Measurements from ENCODE around the gene FOXO3. TPM values are rescaled to one million over a fixed set of nuclear protein-coding genes. Genes with fewer than 3 reads are reported as not detected.

FOXO3 gene
- total and polyA plus RNA-seq, 2 of the 8 experiments (the other 6 are each of a cell fraction or from before 2014, with no cell fraction given) = 13.1 to 19.3 TPM

GRCh38 chr6:108673602-108674001 lies 112.9 kb downstream of the FOXO3 start:
- Histone ChIP-seq H2AK5ac (ENCODE audit: low read depth, low read length) (no peak overlapping the region), H3K36me3 (ENCODE audit: control insufficient read depth in 2 of 4, insufficient read depth in 4 of 4, low read length in 3 of 4) (no peaks in the 10 kb centered on the region), H3K56ac (replicated peaks; ENCODE audit: insufficient read length, low read depth, low read length) (no peak overlapping the region), H2BK120ac (replicated peaks; ENCODE audit: low read depth, low read length) (no peak overlapping the region), H3K18ac (ENCODE audit: extremely low read depth, low read length) (no peak overlapping the region), H3K27ac (ENCODE audit: low read depth, low read length) (no peak overlapping the region), H3K4me3 (ENCODE audit: extremely low read depth in 1 of 4, insufficient read depth in 2 of 4, low read depth in 3 of 4, low read length in 4 of 4) (no peak overlapping the region), H3K4ac (replicated peaks; ENCODE audit: insufficient read length, low read depth, low read length) (no peak overlapping the region), H3K79me2 (ENCODE audit: control insufficient read depth in 1 of 2, insufficient read depth in 2 of 2, low read length in 2 of 2) (peaks cover 0 to 53% of the 10 kb centered on the region in 2 experiments; a peak in 2 of 4 replicates), H3K23ac (ENCODE audit: insufficient read length) (no peak overlapping the region), H2BK20ac (ENCODE audit: low read length) (no peak overlapping the region), H3K14ac (ENCODE audit: insufficient read length) (no peak overlapping the region), H3K23me2 (ENCODE audit: low read depth, low read length) (no peaks in the 10 kb centered on the region), H2BK5ac (ENCODE audit: low read depth, low read length) (no peak overlapping the region), H2BK15ac (ENCODE audit: low read length) (no peak overlapping the region), H4K8ac (ENCODE audit: extremely low read depth, insufficient read depth, low read length) (no peak overlapping the region), H3K79me1 (ENCODE audit: low read depth, low read length) (peaks cover 3% of the 10 kb centered on the region; the same call in 1 of the 2 replicates), H4K5ac (ENCODE audit: insufficient read length, low read depth, low read length) (no peak overlapping the region), H4K91ac (replicated peaks; ENCODE audit: insufficient read length, low read length) (no peak overlapping the region), H4K20me1 (replicated peaks in 1 of 2; ENCODE audit: control insufficient read depth in 1 of 2, insufficient read depth in 2 of 2, low read length in 2 of 2) (no peaks in the 10 kb centered on the region), H2BK12ac (ENCODE audit: low read depth, low read length) (no peak overlapping the region), H3K27me3 (replicated peaks in 1 of 4; ENCODE audit: control insufficient read depth in 3 of 4, extremely low read depth in 1 of 4, insufficient read depth in 3 of 4, low read length in 3 of 4) (no peaks in the 10 kb centered on the region), H3K9ac (replicated peaks in 1 of 4; ENCODE audit: extremely low read depth in 1 of 4, low read depth in 3 of 4, low read length in 3 of 4) (no peak overlapping the region), H3K4me1 (replicated peaks in 1 of 4; ENCODE audit: control insufficient read depth in 3 of 4, insufficient read depth in 4 of 4, low read length in 3 of 4) (peaks cover 7 to 21% (median 14%) of the 10 kb centered on the region in 4 experiments), H3K9me3 (ENCODE audit: insufficient read depth in 2 of 2, low read depth in 1 of 2, low read length in 1 of 2) (no peaks in the 10 kb centered on the region), H2AFZ (ENCODE audit: low read length) (no peak overlapping the region), H3K4me2 (ENCODE audit: insufficient read depth in 1 of 2, low read depth in 2 of 2, low read length in 2 of 2) (no peak overlapping the region)
- TF ChIP-seq EP300 (IDR thresholded peaks at IDR 0.05; ENCODE audit: borderline replicate concordance in 1 of 2, low read depth in 2 of 2, low read length in 2 of 2) (no peak), TAF1 (IDR thresholded peaks at IDR 0.05; ENCODE audit: low read depth, low read length) (no peak), KDM1A (IDR thresholded peaks at IDR 0.05; ENCODE audit: borderline replicate concordance, low read length) (no peak), SIRT6 (IDR thresholded peaks at IDR 0.05; ENCODE audit: low read length) (no peak), SP4 (IDR thresholded peaks at IDR 0.05; ENCODE audit: low read length) (no peak)
- 56% methylated on average over 2 of the region's 2 CpGs; no CpG with 5 or more reads in 1 of the 2 experiments for WGBS, 2 experiments (ENCODE audit: extremely low coverage in 1 of 2, insufficient coverage in 1 of 2, insufficient read length in 1 of 2, insufficient replicate concordance in 2 of 2, low coverage in 1 of 2, low lambda C conversion rate in 2 of 2, missing lambda C conversion rate in 1 of 2)
- ChIA-PET POLR2A (ENCODE audit: partially characterized antibody) (no interaction called here), CTCF (ENCODE audit: partially characterized antibody) (interaction anchor here (1.4 kb wide), 1 partner anchor 400 kb away, joined by 5 read pairs; no protein-coding TSS in a partner anchor)
- DNase-seq (ENCODE audit: low read depth in 1 of 2, low spot score in 2 of 2) (no peak), FAIRE-seq (no peak)
